Measurements from ENCODE around the gene MAP4K4. TPM values are rescaled to one million over a fixed set of nuclear protein-coding genes. Genes with fewer than 3 reads are reported as not detected.

MAP4K4 gene
- total RNA-seq, 4 donors from 2014 or later = 40.0 to 85.5 (median 59.5) TPM

DNA sequence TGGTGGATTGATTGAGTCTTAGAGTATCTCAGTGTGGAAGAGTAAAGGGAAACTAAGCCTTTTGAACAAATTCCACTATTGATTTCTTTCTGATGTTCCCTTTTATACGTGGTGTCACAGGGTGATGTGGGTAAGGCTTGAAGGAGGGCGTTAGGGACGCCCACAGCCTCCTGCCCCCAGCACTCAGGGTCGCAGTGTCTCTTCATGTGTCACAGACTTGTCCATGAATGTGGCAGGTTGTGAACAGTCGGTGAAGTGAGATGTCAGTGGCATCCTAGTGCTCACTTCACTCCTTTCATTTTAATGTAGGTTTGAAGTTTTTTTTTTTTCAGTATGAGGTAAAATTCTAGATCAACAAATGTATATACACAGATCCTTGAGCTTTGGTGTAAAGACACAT lies 171.0 kb downstream of the MAP4K4 start:
- no peak for ATAC-seq
- Histone ChIP-seq H3K27ac (no peak overlapping the region), H3K9me3 (no peaks in the 10 kb centered on the region), H3K4me1 (no peaks in the 10 kb centered on the region), H3K27me3 (no peaks in the 10 kb centered on the region), H3K36me3 (peaks cover 3 to 96% of the 10 kb centered on the region in 2 donors), H3K4me3 (no peak overlapping the region)
- DNase-seq = no peak
- TF ChIP-seq, protein P1, sequence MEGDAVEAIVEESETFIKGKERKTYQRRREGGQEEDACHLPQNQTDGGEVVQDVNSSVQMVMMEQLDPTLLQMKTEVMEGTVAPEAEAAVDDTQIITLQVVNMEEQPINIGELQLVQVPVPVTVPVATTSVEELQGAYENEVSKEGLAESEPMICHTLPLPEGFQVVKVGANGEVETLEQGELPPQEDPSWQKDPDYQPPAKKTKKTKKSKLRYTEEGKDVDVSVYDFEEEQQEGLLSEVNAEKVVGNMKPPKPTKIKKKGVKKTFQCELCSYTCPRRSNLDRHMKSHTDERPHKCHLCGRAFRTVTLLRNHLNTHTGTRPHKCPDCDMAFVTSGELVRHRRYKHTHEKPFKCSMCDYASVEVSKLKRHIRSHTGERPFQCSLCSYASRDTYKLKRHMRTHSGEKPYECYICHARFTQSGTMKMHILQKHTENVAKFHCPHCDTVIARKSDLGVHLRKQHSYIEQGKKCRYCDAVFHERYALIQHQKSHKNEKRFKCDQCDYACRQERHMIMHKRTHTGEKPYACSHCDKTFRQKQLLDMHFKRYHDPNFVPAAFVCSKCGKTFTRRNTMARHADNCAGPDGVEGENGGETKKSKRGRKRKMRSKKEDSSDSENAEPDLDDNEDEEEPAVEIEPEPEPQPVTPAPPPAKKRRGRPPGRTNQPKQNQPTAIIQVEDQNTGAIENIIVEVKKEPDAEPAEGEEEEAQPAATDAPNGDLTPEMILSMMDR (IDR thresholded peaks at IDR 0.05 in 4 of 5, conservative IDR thresholded peaks at IDR 0.05 in 1 of 5) = no peak
- TF ChIP-seq POLR2A (IDR thresholded peaks at IDR 0.05) = no peak
- in situ Hi-C loops (cut with MboI; ENCODE audit: low sequenced_read_pairs in 4 of 4) = no loop called here
- intact Hi-C loops (cut with DNase I; ENCODE audit: low total_unique reads) = no loop called here

DNA sequence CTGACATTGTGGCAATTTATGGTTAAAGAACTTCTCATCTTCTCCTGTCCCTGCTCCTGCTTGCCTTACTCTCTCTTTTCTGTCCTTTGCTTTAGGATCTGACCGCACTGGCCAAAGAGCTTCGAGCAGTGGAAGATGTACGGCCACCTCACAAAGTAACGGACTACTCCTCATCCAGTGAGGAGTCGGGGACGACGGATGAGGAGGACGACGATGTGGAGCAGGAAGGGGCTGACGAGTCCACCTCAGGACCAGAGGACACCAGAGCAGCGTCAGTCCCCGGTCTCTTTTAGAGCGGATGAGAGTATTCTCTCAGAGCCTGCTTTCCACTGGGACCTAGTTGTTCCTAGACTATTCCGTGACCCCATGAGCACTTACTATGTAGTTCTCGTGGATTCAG lies 172.0 kb downstream of the MAP4K4 start:
- no peaks in the 10 kb centered on the region for H3K27me3 ChIP-seq
- ATAC-seq = no peak
- H3K27ac ChIP-seq = no peak overlapping the region
- intact Hi-C loops (cut with DNase I; ENCODE audit: low total_unique reads) (no loop called here), in situ Hi-C loops (cut with MboI; ENCODE audit: low sequenced_read_pairs in 4 of 4) (no loop called here)
- H3K36me3 ChIP-seq = peaks cover 3 to 95% of the 10 kb centered on the region in 2 donors
- no peak overlapping the region for H3K4me3 ChIP-seq
- H3K9me3 ChIP-seq = no peaks in the 10 kb centered on the region
- no peaks in the 10 kb centered on the region for H3K4me1 ChIP-seq
- no peak for TF ChIP-seq POLR2A (IDR thresholded peaks at IDR 0.05)
- TF ChIP-seq, protein P1 (IDR thresholded peaks at IDR 0.05 in 4 of 5, conservative IDR thresholded peaks at IDR 0.05 in 1 of 5) = no peak
- DNase-seq = no peak

DNA sequence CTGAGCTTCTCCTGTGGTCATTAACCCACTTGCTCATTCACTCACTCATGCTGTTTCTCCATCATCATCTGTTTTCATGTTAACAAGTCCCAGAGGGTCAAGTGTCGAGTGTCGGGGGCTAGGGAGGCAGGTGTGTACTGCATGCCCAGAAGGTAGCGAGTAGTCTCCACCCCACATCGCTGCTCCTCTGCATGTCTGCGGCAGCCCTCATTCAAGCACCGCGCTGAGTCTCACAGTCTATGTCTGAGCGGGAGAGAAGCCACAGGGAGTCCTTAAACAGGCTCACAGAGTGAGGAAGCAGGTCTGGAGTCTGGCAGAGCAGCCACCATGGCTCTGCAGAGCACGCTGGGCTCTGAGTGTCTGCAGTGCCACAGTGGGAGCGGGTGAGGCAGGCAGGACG lies 172.9 kb downstream of the MAP4K4 start:
- in situ Hi-C loops (cut with MboI; ENCODE audit: low sequenced_read_pairs in 4 of 4) = no loop called here
- Histone ChIP-seq H3K4me1 (no peaks in the 10 kb centered on the region), H3K4me3 (no peak overlapping the region), H3K36me3 (peaks cover 3 to 95% of the 10 kb centered on the region in 2 donors), H3K9me3 (no peaks in the 10 kb centered on the region), H3K27ac (no peak overlapping the region), H3K27me3 (no peaks in the 10 kb centered on the region)
- no peak for DNase-seq
- no peak for ATAC-seq
- no peak for TF ChIP-seq POLR2A (IDR thresholded peaks at IDR 0.05)
- TF ChIP-seq, protein P1 (IDR thresholded peaks at IDR 0.05 in 4 of 5, conservative IDR thresholded peaks at IDR 0.05 in 1 of 5) = no peak
- intact Hi-C loops (cut with DNase I; ENCODE audit: low total_unique reads) = no loop called here

DNA sequence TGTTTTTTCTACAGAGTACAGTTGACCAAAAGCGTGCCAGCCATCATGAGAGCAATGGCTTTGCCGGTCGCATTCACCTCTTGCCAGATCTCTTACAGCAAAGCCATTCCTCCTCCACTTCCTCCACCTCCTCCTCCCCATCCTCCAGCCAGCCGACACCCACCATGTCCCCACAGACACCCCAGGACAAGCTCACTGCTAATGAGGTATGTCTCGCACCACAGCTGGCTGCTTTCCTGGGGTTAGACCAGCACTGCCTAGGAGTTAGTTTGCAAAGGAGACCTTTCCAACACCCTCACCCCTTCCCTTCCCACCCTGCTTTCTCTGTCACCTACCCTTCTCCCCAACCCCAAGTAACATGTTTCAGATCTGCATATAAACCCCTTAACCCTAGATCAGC lies 174.0 kb downstream of the MAP4K4 start:
- Histone ChIP-seq H3K36me3 (peaks cover 3 to 94% of the 10 kb centered on the region in 2 donors), H3K4me3 (no peak overlapping the region), H3K9me3 (no peaks in the 10 kb centered on the region), H3K27me3 (no peaks in the 10 kb centered on the region), H3K27ac (no peak overlapping the region), H3K4me1 (no peaks in the 10 kb centered on the region)
- in situ Hi-C loops (cut with MboI; ENCODE audit: low sequenced_read_pairs in 4 of 4) (no loop called here), intact Hi-C loops (cut with DNase I; ENCODE audit: low total_unique reads) (no loop called here)
- ATAC-seq = no peak
- no peak for TF ChIP-seq POLR2A (IDR thresholded peaks at IDR 0.05)
- TF ChIP-seq, protein P1 (IDR thresholded peaks at IDR 0.05 in 4 of 5, conservative IDR thresholded peaks at IDR 0.05 in 1 of 5) = no peak
- no peak for DNase-seq

DNA sequence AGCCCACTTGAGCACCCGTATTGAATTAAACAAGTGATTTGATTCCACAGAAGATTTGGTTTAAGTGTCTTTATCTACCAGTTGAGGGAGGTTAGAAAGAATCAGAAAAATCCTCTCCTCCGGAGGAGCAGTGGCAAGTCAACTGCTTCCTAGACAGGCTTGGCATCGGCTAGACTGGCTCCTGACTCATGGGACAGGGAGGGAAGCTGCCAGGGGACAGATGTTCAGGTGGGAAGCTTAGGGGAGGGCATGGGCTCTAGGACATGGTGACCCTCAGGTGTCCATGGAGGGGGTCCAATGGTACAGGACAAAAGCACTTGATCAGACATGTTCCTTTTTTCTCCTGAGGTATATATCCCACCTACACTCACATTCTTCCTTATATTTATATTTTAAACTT lies 175.0 kb downstream of the MAP4K4 start:
- H3K9me3 ChIP-seq = no peaks in the 10 kb centered on the region
- ATAC-seq (no peak), DNase-seq (no peak)
- no peak overlapping the region for H3K27ac ChIP-seq
- TF ChIP-seq POLR2A (IDR thresholded peaks at IDR 0.05) = no peak
- TF ChIP-seq, protein P1 (IDR thresholded peaks at IDR 0.05 in 4 of 5, conservative IDR thresholded peaks at IDR 0.05 in 1 of 5) = no peak
- H3K36me3 ChIP-seq = peaks cover 3 to 94% of the 10 kb centered on the region in 2 donors
- in situ Hi-C loops (cut with MboI; ENCODE audit: low sequenced_read_pairs in 4 of 4) (no loop called here), intact Hi-C loops (cut with DNase I; ENCODE audit: low total_unique reads) (no loop called here)
- no peaks in the 10 kb centered on the region for H3K4me1 ChIP-seq
- no peak overlapping the region for H3K4me3 ChIP-seq
- no peaks in the 10 kb centered on the region for H3K27me3 ChIP-seq
